IMR-90 (cell line): ENCODE data around the gene ERC2. TPM values are rescaled to one million over a fixed set of nuclear protein-coding genes. Genes with fewer than 3 reads are reported as not detected.

Experiments used
- ATAC-seq: fragments of 200-7000 bp; cut with Tn5 transposase; 2 replicates; pipeline ENCODE4 v1.9.1; 2020; ENCODE audit warnings: low read depth, mild to moderate bottlenecking, moderate library complexity
- BruUV-seq: library from RNA; stranded (reverse); fragments of 400-500 nt; replicated peaks from 2 replicates; lab custom pipeline; 2021; lab: Mats Ljungman, UMichigan
- CTCF ChIA-PET: fragments of 300-600 bp; formaldehyde crosslinking; extraction: SDS; loops from one replicate; lab custom pipeline; 2021; ENCODE audit warnings: antibody characterized with exemption; lab: Yijun Ruan, JAX
- POLR2A ChIA-PET: fragments of 300-600 bp; sonication (Branson Sonifier 250); formaldehyde crosslinking; loops from one replicate; lab custom pipeline; 2022; ENCODE audit warnings: antibody characterized with exemption; ENCODE audit not compliant: unreplicated experiment; lab: Charles Lee
- DNase-seq: peaks from one replicate; pipeline ENCODE4 v3.0.0; 2013
- H2AFZ ChIP-seq: replicated peaks from 2 replicates; pipeline ENCODE3; 2013; ENCODE audit warnings: low read length, mild to moderate bottlenecking; ENCODE audit not compliant: poor library complexity
- H2AK5ac ChIP-seq: 2 replicates; pipeline ENCODE4 v1.6.1; 2013; ENCODE audit warnings: low read depth, low read length, inconsistent platforms
- H2AK9ac ChIP-seq: replicated peaks from 2 replicates; pipeline ENCODE3; 2013; ENCODE audit warnings: mild to moderate bottlenecking, low read depth, low read length, moderate library complexity; ENCODE audit not compliant: poor library complexity
- H2BK120ac ChIP-seq: 2 replicates; pipeline ENCODE4 v1.6.1; 2013; ENCODE audit warnings: low read depth, low read length, inconsistent platforms
- H2BK15ac ChIP-seq: 3 replicates; pipeline ENCODE4 v1.6.1; 2013; ENCODE audit warnings: low read depth, low read length, inconsistent platforms
- H2BK20ac ChIP-seq: 2 replicates; pipeline ENCODE4 v1.6.1; 2013; ENCODE audit warnings: low read depth, mild to moderate bottlenecking, inconsistent platforms, low read length, moderate library complexity
- H2BK5ac ChIP-seq: 2 replicates; pipeline ENCODE4 v1.6.1; 2013; ENCODE audit warnings: mild to moderate bottlenecking, low read depth, low read length, inconsistent platforms; ENCODE audit not compliant: poor library complexity, severe bottlenecking
- H3K14ac ChIP-seq: replicated peaks from 2 replicates; pipeline ENCODE4 v1.6.1; 2013; ENCODE audit warnings: low read depth, low read length, inconsistent platforms
- H3K18ac ChIP-seq: 2 replicates; pipeline ENCODE4 v1.6.1; 2013; ENCODE audit warnings: low read depth, low read length, control low read depth
- H3K23ac ChIP-seq: 2 replicates; pipeline ENCODE4 v1.6.1; 2013; ENCODE audit warnings: low read depth, low read length, inconsistent platforms
- H3K27ac ChIP-seq: 2 replicates; pipeline ENCODE4 v1.5.1; 2013; ENCODE audit warnings: mild to moderate bottlenecking, control low read depth, low read length; ENCODE audit not compliant: insufficient read depth
- H3K27me3 ChIP-seq: 2 replicates; pipeline ENCODE4 v1.6.1; 2013; ENCODE audit warnings: low read length; ENCODE audit not compliant: control insufficient read depth, insufficient read depth
- H3K36me3 ChIP-seq: 2 replicates; pipeline ENCODE4 v1.6.1; 2013; ENCODE audit warnings: low read length, mixed read lengths; ENCODE audit not compliant: control insufficient read depth, insufficient read depth
- H3K4ac ChIP-seq: 2 replicates; pipeline ENCODE4 v1.6.1; 2013; ENCODE audit warnings: low read depth, low read length, inconsistent platforms
- H3K4me1 ChIP-seq: 2 replicates; pipeline ENCODE4 v1.6.1; 2013; ENCODE audit warnings: low read length, mixed read lengths; ENCODE audit not compliant: control insufficient read depth, insufficient read depth
- H3K4me2 ChIP-seq: 2 replicates; pipeline ENCODE4 v1.6.1; 2013; ENCODE audit warnings: low read depth, mild to moderate bottlenecking, control low read depth, low read length, moderate library complexity
- H3K4me3 ChIP-seq: 2 replicates; pipeline ENCODE4 v1.5.1; 2013; ENCODE audit warnings: low read depth, mild to moderate bottlenecking, control low read depth, low read length, moderate library complexity; ENCODE audit not compliant: insufficient read depth
- H3K56ac ChIP-seq: 2 replicates; pipeline ENCODE4 v1.6.1; 2013; ENCODE audit warnings: low read length, inconsistent platforms; ENCODE audit not compliant: insufficient read depth; ENCODE audit errors: extremely low read depth
- H3K79me1 ChIP-seq, 2 experiments: 2 replicates each; pipeline ENCODE4 v1.6.1; 2013; ENCODE audit warnings: low read length in 2 of 2, inconsistent platforms in 1 of 2, low read depth in 1 of 2
- H3K9ac ChIP-seq: 2 replicates; pipeline ENCODE4 v1.6.1; 2013; ENCODE audit warnings: low read depth, low read length, control low read depth
- H3K9me1 ChIP-seq: 2 replicates; pipeline ENCODE4 v1.6.1; 2013; ENCODE audit warnings: low read length, inconsistent platforms; ENCODE audit not compliant: insufficient read depth
- H3K9me3 ChIP-seq: 2 replicates; pipeline ENCODE4 v1.6.1; 2013; ENCODE audit warnings: low read length; ENCODE audit not compliant: control insufficient read depth, insufficient read depth
- H4K20me1 ChIP-seq: 2 replicates; pipeline ENCODE4 v1.6.1; 2013; ENCODE audit warnings: low read length, inconsistent platforms; ENCODE audit not compliant: insufficient read depth
- H4K5ac ChIP-seq: 2 replicates; pipeline ENCODE4 v1.6.1; 2013; ENCODE audit warnings: mild to moderate bottlenecking, low read depth, low read length, control low read depth
- H4K8ac ChIP-seq, 2 experiments: 2 replicates each; pipeline ENCODE4 v1.6.1; 2013; ENCODE audit warnings: low read depth in 2 of 2, low read length in 2 of 2, control low read depth in 1 of 2, inconsistent platforms in 1 of 2
- H4K91ac ChIP-seq: 2 replicates; pipeline ENCODE4 v1.6.1; 2013; ENCODE audit warnings: low read depth, low read length, inconsistent platforms; ENCODE audit not compliant: insufficient read depth
- BHLHE40 ChIP-seq: fragments of 150-350 bp; IDR thresholded peaks from 2 replicates; pipeline ENCODE4 v1.6.1; 2016; ENCODE audit warnings: mild to moderate bottlenecking, low read depth, low read length
- CEBPB ChIP-seq: IDR thresholded peaks from 2 replicates; pipeline ENCODE4 v1.6.1; 2012; ENCODE audit warnings: low read depth, low read length, improper control_type of control experiment
- CHD1 ChIP-seq: IDR thresholded peaks from 2 replicates; pipeline ENCODE4 v1.6.1; 2012; ENCODE audit warnings: low read depth, low read length, improper control_type of control experiment
- CTCF ChIP-seq: conservative IDR thresholded peaks from 2 replicates; pipeline ENCODE4 v1.5.1; 2012; ENCODE audit warnings: mild to moderate bottlenecking, low read depth, low read length, improper control_type of control experiment
- FOS ChIP-seq: fragments of 150-350 bp; IDR thresholded peaks from 2 replicates; pipeline ENCODE4 v1.6.1; 2016; ENCODE audit warnings: low read depth, low read length
- MAFK ChIP-seq: IDR thresholded peaks from 2 replicates; pipeline ENCODE4 v1.6.1; 2012; ENCODE audit warnings: low read depth, low read length, improper control_type of control experiment
- MAZ ChIP-seq: IDR thresholded peaks from 2 replicates; pipeline ENCODE4 v1.6.1; 2012; ENCODE audit warnings: low read depth, mild to moderate bottlenecking, low read length, improper control_type of control experiment, moderate library complexity, borderline replicate concordance
- MXI1 ChIP-seq: IDR thresholded peaks from 2 replicates; pipeline ENCODE4 v1.6.1; 2012; ENCODE audit warnings: low read depth, mild to moderate bottlenecking, low read length, moderate library complexity, borderline replicate concordance
- NFE2L2 ChIP-seq: fragments of 150-350 bp; IDR thresholded peaks from 2 replicates; pipeline ENCODE4 v1.6.1; 2016; ENCODE audit warnings: low read depth, mild to moderate bottlenecking, low read length
- POLR2A ChIP-seq: IDR thresholded peaks from 2 replicates; pipeline ENCODE4 v1.6.1; 2012; ENCODE audit warnings: mild to moderate bottlenecking, low read depth, low read length
- RAD21 ChIP-seq: IDR thresholded peaks from 2 replicates; pipeline ENCODE4 v1.6.1; 2012; ENCODE audit warnings: low read length, improper control_type of control experiment
- RCOR1 ChIP-seq: IDR thresholded peaks from 2 replicates; pipeline ENCODE4 v1.6.1; 2012; ENCODE audit warnings: mild to moderate bottlenecking, low read length, improper control_type of control experiment; ENCODE audit not compliant: insufficient replicate concordance
- RFX5 ChIP-seq: IDR thresholded peaks from 2 replicates; pipeline ENCODE4 v1.8.0; 2012; ENCODE audit warnings: low read depth, mild to moderate bottlenecking, low read length, moderate library complexity
- SMC3 ChIP-seq: fragments of 150-350 bp; IDR thresholded peaks from 2 replicates; pipeline ENCODE4 v1.6.1; 2016; ENCODE audit warnings: low read depth, mild to moderate bottlenecking, antibody characterized with exemption, low read length, moderate library complexity
- USF2 ChIP-seq: fragments of 150-350 bp; IDR thresholded peaks from 2 replicates; pipeline ENCODE4 v1.6.1; 2017; ENCODE audit warnings: mild to moderate bottlenecking, antibody characterized with exemption, low read length, low read depth
- WGBS, 2 experiments: methylation state at CpG; one replicate each; pipeline versions ENCODE4 v1.1.5 to v1.1.7; 2013; ENCODE audit warnings: missing lambda C conversion rate in 2 of 2; ENCODE audit not compliant: insufficient read length in 1 of 2; ENCODE audit errors: extremely low coverage in 2 of 2; 5-methylcytosine and 5-hydroxymethylcytosine counted together
- dilution Hi-C: fragments of 300-500 bp; cut with HindIII; formaldehyde crosslinking; loops from one replicate; pipeline ENCODE4 v1.14.3; 2018; ENCODE audit warnings: low sequenced_read_pairs; ENCODE audit not compliant: unreplicated experiment
- in situ Hi-C: fragments of 300-500 bp; cut with MboI; formaldehyde crosslinking; loops from 3 replicates; pipeline ENCODE4 v1.14.3; 2019; ENCODE audit warnings: low sequenced_read_pairs, inconsistent platforms, mixed read lengths
- intact Hi-C: fragments of 100-400 bp; cut with micrococcal nuclease; formaldehyde crosslinking; loops from 2 replicates; pipeline ENCODE4 v1.10.0; 2022
- polyA plus RNA-seq, 3 experiments: library from polyadenylated mRNA; depleted of rRNA; stranded (reverse); fragments of >200 nt; gene quantifications; 2 replicates each; pipeline ENCODE4 v1.2.3, GENCODE V29; 2012; ENCODE audit warnings: low replicate concordance in 1 of 3
- total RNA-seq: library from RNA; depleted of rRNA; stranded (reverse); fragments of >200 nt; gene quantifications from 2 replicates; pipeline ENCODE4 v1.2.3, GENCODE V29; 2012
- TF ChIP-seq, protein P1 (sequence below): fragments of 150-350 bp; IDR thresholded peaks from 2 replicates; pipeline ENCODE4 v1.6.1; 2016; ENCODE audit warnings: low read depth, mild to moderate bottlenecking, low read length, moderate library complexity, borderline replicate concordance

ERC2 gene
- total and polyA plus RNA-seq, 2 of the 4 experiments (the other 2 are of a cell fraction) = 0.17 to 0.18 TPM

GRCh38 chr3:55501905-55502304 lies 966.4 kb downstream of the ERC2 start:
- Histone ChIP-seq H3K79me1 (no peaks in the 10 kb centered on the region), H3K27me3 (no peaks in the 10 kb centered on the region), H3K9me3 (no peaks in the 10 kb centered on the region), H3K23ac (no peak overlapping the region), H3K4ac (no peak overlapping the region), H3K27ac (no peak overlapping the region), H3K4me2 (no peak overlapping the region), H3K4me1 (peaks cover 2% of the 10 kb centered on the region; the same call in 1 of the 2 replicates), H3K4me3 (no peak overlapping the region), H3K9me1 (peaks cover 2% of the 10 kb centered on the region; the same call in 1 of the 2 replicates), H3K36me3 (no peaks in the 10 kb centered on the region), H2BK20ac (no peak overlapping the region; the same call in 1 of the 2 replicates), H3K14ac (no peak overlapping the region), H4K5ac (no peak overlapping the region), H2AK5ac (no peak overlapping the region), H3K9ac (no peak overlapping the region), H3K56ac (no peak overlapping the region), H4K20me1 (no peaks in the 10 kb centered on the region), H2AFZ (no peak overlapping the region), H3K18ac (no peak overlapping the region), H4K8ac (no peak overlapping the region), H2BK5ac (no peak overlapping the region), H4K91ac (no peak overlapping the region), H2AK9ac (no peak overlapping the region), H2BK15ac (no peak overlapping the region), H2BK120ac (no peak overlapping the region)
- peak; percentile 55 for DNase-seq
- ChIA-PET CTCF (interaction anchor here (1.0 kb wide), 1 partner anchor 333 kb away, joined by 3 read pairs; no protein-coding TSS in a partner anchor), POLR2A (no interaction called here)
- dilution Hi-C loops = no loop called here
- in situ Hi-C loops = no loop called here
- TF ChIP-seq NFE2L2 = no peak
- TF ChIP-seq MXI1 = no peak
- no peak for TF ChIP-seq USF2
- no peak for TF ChIP-seq MAFK
- no peak for TF ChIP-seq FOS
- TF ChIP-seq, protein P1, sequence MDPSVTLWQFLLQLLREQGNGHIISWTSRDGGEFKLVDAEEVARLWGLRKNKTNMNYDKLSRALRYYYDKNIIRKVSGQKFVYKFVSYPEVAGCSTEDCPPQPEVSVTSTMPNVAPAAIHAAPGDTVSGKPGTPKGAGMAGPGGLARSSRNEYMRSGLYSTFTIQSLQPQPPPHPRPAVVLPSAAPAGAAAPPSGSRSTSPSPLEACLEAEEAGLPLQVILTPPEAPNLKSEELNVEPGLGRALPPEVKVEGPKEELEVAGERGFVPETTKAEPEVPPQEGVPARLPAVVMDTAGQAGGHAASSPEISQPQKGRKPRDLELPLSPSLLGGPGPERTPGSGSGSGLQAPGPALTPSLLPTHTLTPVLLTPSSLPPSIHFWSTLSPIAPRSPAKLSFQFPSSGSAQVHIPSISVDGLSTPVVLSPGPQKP = no peak
- no peak for TF ChIP-seq RFX5
- no peak for TF ChIP-seq SMC3
- TF ChIP-seq MAZ = no peak
- no peak for TF ChIP-seq BHLHE40
- TF ChIP-seq RAD21 = no peak
- no peak for TF ChIP-seq POLR2A
- no peak for TF ChIP-seq CEBPB
- TF ChIP-seq CTCF = no peak
- no peak for TF ChIP-seq RCOR1
- no peak for TF ChIP-seq CHD1
- BruUV-seq = no TSS peak
- ATAC-seq = no peak
- WGBS, 2 experiments = no CpG with 5 or more reads among the region's 3 CpGs
- intact Hi-C loops = no loop called here
